ENCODE results near the gene MLLT3.

The MLLT3 gene

GRCh38 chr9:20418485-20418884 lies 203.8 kb downstream of the MLLT3 start:
- DNase-seq (ENCODE audit: low spot score), result no peak

- no peak for DNase-seq (ENCODE audit: low spot score)
Measured at GRCh38 chr9:20417373-20418080, 204.8 kb downstream of the MLLT3 start.

GRCh38 chr9:20414150-20414549 lies 208.1 kb downstream of the MLLT3 start:
- no peak for DNase-seq (ENCODE audit: low spot score)

GRCh38 chr9:20409321-20410092 lies 212.8 kb downstream of the MLLT3 start:
- no peak for DNase-seq (ENCODE audit: low spot score)

GRCh38 chr9:20408513-20408912 lies 213.8 kb downstream of the MLLT3 start:
- DNase-seq (ENCODE audit: low spot score), result no peak

- no peak for DNase-seq (ENCODE audit: low spot score)
Measured at GRCh38 chr9:20407013-20407412, 215.3 kb downstream of the MLLT3 start.

- DNase-seq (ENCODE audit: low spot score), result no peak
Measured at GRCh38 chr9:20406344-20406743, 216.0 kb downstream of the MLLT3 start.

- DNase-seq (ENCODE audit: low spot score), result no peak
Measured at GRCh38 chr9:20405616-20406015, 216.7 kb downstream of the MLLT3 start.

GRCh38 chr9:20405078-20405477 lies 217.2 kb downstream of the MLLT3 start:
- DNase-seq (ENCODE audit: low spot score), result no peak

GRCh38 chr9:20404192-20404813 lies 218.0 kb downstream of the MLLT3 start:
- no peak for DNase-seq (ENCODE audit: low spot score)

GRCh38 chr9:20403346-20403745 lies 219.0 kb downstream of the MLLT3 start:
- DNase-seq (ENCODE audit: low spot score), result no peak

GRCh38 chr9:20402273-20402875 lies 219.9 kb downstream of the MLLT3 start:
- DNase-seq (ENCODE audit: low spot score), result no peak

- DNase-seq (ENCODE audit: low spot score), result no peak
Measured at GRCh38 chr9:20398536-20399338, 223.6 kb downstream of the MLLT3 start.

- no peak for DNase-seq (ENCODE audit: low spot score)
Measured at GRCh38 chr9:20397348-20397747, 225.0 kb downstream of the MLLT3 start.

GRCh38 chr9:20396509-20396908 lies 225.8 kb downstream of the MLLT3 start:
- DNase-seq (ENCODE audit: low spot score), result no peak

GRCh38 chr9:20395651-20396050 lies 226.6 kb downstream of the MLLT3 start:
- no peak for DNase-seq (ENCODE audit: low spot score)

- no peak for DNase-seq (ENCODE audit: low spot score)
Measured at GRCh38 chr9:20394969-20395368, 227.3 kb downstream of the MLLT3 start.

GRCh38 chr9:20391208-20391607 lies 231.1 kb downstream of the MLLT3 start:
- DNase-seq (ENCODE audit: low spot score), result no peak

- no peak for DNase-seq (ENCODE audit: low spot score)
Measured at GRCh38 chr9:20390400-20390799, 231.9 kb downstream of the MLLT3 start.

GRCh38 chr9:20387062-20387461 lies 235.2 kb downstream of the MLLT3 start:
- DNase-seq (ENCODE audit: low spot score), result no peak

- DNase-seq (ENCODE audit: low spot score), result no peak
Measured at GRCh38 chr9:20384642-20385041, 237.7 kb downstream of the MLLT3 start.
